OCI-LY1 (cell line): ENCODE measurements around the gene ABCB8.

ENCODE experiments used
- H2AFZ ChIP-seq: fragments of 200-600 bp; sonication (generic), shearing (Covaris generic); 2 replicates; pipeline ENCODE4 v1.6.0; 2014; ENCODE audit warnings: antibody characterized with exemption, mild to moderate bottlenecking, low read length
- H3F3A ChIP-seq: fragments of 200-600 bp; sonication (generic), shearing (Covaris generic); 2 replicates; pipeline ENCODE4 v1.6.0; 2014; ENCODE audit warnings: mild to moderate bottlenecking, antibody characterized with exemption, low read length, moderate library complexity; ENCODE audit not compliant: insufficient read depth
- H3K27ac ChIP-seq: fragments of 200-600 bp; sonication (generic); 2 replicates; pipeline ENCODE4 v1.5.1; 2014; ENCODE audit warnings: low read length, mixed run types, mild to moderate bottlenecking, low read depth; ENCODE audit not compliant: poor library complexity, severe bottlenecking
- H3K27me3 ChIP-seq: fragments of 200-600 bp; sonication (generic); 2 replicates; pipeline ENCODE4 v1.6.0; 2014; ENCODE audit warnings: antibody characterized with exemption, mild to moderate bottlenecking, low read length, moderate library complexity; ENCODE audit not compliant: insufficient read depth
- H3K36me3 ChIP-seq: fragments of 200-600 bp; sonication (generic); 2 replicates; pipeline ENCODE4 v1.6.1; 2014; ENCODE audit warnings: mild to moderate bottlenecking, antibody characterized with exemption, low read length, moderate library complexity, mixed read lengths; ENCODE audit not compliant: insufficient read depth
- H3K4me1 ChIP-seq: fragments of 200-600 bp; sonication (generic); 2 replicates; pipeline ENCODE4 v1.5.1; 2014; ENCODE audit warnings: mild to moderate bottlenecking, low read length, moderate library complexity; ENCODE audit not compliant: insufficient read depth, severe bottlenecking
- H3K4me2 ChIP-seq: fragments of 200-600 bp; sonication (generic), shearing (Covaris generic); 2 replicates; pipeline ENCODE4 v1.6.1; 2014; ENCODE audit warnings: low read length
- H3K4me3 ChIP-seq: fragments of 200-600 bp; sonication (generic); 2 replicates; pipeline ENCODE4 v1.5.1; 2014; ENCODE audit warnings: low read length, low read depth, mild to moderate bottlenecking, mixed read lengths; ENCODE audit not compliant: poor library complexity, severe bottlenecking
- H3K79me2 ChIP-seq: fragments of 200-600 bp; shearing (Covaris generic); 2 replicates; pipeline ENCODE4 v1.6.1; 2016; ENCODE audit warnings: mixed run types, low read length, mixed read lengths; ENCODE audit not compliant: insufficient read depth
- H3K9ac ChIP-seq: fragments of 200-600 bp; sonication (generic), shearing (Covaris generic); 2 replicates; pipeline ENCODE4 v1.6.1; 2014; ENCODE audit warnings: mild to moderate bottlenecking, low read length, mixed read lengths
- H3K9me2 ChIP-seq: fragments of 200-600 bp; sonication (generic), shearing (Covaris generic); 2 replicates; pipeline ENCODE4 v1.6.1; 2014; ENCODE audit warnings: low read depth, mild to moderate bottlenecking, low read length, mixed read lengths
- H3K9me3 ChIP-seq: fragments of 200-600 bp; shearing (Covaris generic); 2 replicates; pipeline ENCODE4 v1.6.1; 2014; ENCODE audit warnings: low read length, mixed read lengths
- H4K20me1 ChIP-seq: fragments of 200-600 bp; sonication (generic), shearing (Covaris generic); 2 replicates; pipeline ENCODE4 v1.6.0; 2016; ENCODE audit warnings: mild to moderate bottlenecking, low read length; ENCODE audit not compliant: insufficient read depth
- EZH2 ChIP-seq: fragments of 200-600 bp; sonication (generic), shearing (Covaris generic); IDR thresholded peaks from 2 replicates; pipeline ENCODE4 v1.8.0; 2017; ENCODE audit warnings: borderline replicate concordance, mixed run types, mild to moderate bottlenecking, antibody characterized with exemption, low read length, moderate library complexity, mixed read lengths
- TF ChIP-seq, protein P1 (sequence below): fragments of 200-600 bp; sonication (generic), shearing (Covaris generic); IDR thresholded peaks from 2 replicates; pipeline ENCODE4 v1.5.1; 2017; ENCODE audit warnings: mild to moderate bottlenecking, antibody characterized with exemption, low read length, moderate library complexity, mixed read lengths

ABCB8 gene

DNA sequence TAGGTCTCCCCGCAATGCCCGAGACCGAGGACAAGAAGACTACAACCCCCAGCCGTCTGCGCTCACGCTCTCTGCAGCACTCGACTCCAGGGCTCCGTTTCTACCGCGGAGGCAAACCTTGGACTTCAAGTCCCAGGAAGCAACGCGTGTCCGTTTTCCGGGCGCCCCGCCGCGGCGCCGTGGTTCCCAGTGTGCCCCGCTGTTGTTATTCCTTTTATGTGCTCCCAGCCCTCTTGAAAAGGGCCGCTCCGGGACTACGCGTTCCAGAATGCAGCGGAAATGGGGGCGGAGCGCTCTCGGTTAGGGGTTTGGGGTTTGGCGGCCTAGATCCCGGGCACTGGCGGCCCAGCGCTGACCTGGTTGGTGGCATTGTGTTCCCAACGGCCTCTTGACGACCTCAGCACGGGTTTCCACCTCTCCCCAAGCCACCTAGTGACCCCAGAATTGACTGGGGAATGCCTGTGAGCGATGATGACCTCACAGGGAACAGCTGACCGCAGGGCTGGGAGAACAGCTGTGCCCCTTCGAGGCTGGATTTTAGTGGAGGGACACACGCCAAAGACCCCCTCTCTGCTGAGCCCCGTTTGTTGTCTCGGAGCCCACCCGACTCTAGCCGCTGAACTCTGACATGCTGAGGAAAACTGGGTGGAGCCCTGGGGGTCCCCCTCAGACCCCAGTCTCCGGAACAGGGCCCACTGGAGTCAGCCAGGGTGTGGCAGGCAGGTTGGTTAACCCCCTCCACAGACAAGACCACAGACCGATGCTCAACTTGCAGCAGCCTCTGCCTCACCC, 29.9 kb downstream of the ABCB8 start:
- Histone ChIP-seq H3K9me3 (no peaks in the 10 kb centered on the region), H3K27me3 (no peaks in the 10 kb centered on the region), H3K36me3 (peaks cover 3% of the 10 kb centered on the region; the same call in 1 of the 2 replicates), H2AFZ (0 out of 2 replicates have a peak overlapping the region, but pooled peaks have one; percentile 5), H3K4me1 (peaks cover 41% of the 10 kb centered on the region), H3K27ac (peak overlapping the region; percentile 82), H3K9ac (peak overlapping the region; percentile 79), H4K20me1 (no peaks in the 10 kb centered on the region), H3K4me2 (peak overlapping the region; percentile 85), H3K9me2 (no peaks in the 10 kb centered on the region), H3F3A (0 out of 2 replicates have a peak, but pooled peaks cover 7% of the 10 kb centered on the region), H3K79me2 (no peaks in the 10 kb centered on the region; the same call in 1 of the 2 replicates), H3K4me3 (peak overlapping the region; percentile 90)
- TF ChIP-seq, protein P1, sequence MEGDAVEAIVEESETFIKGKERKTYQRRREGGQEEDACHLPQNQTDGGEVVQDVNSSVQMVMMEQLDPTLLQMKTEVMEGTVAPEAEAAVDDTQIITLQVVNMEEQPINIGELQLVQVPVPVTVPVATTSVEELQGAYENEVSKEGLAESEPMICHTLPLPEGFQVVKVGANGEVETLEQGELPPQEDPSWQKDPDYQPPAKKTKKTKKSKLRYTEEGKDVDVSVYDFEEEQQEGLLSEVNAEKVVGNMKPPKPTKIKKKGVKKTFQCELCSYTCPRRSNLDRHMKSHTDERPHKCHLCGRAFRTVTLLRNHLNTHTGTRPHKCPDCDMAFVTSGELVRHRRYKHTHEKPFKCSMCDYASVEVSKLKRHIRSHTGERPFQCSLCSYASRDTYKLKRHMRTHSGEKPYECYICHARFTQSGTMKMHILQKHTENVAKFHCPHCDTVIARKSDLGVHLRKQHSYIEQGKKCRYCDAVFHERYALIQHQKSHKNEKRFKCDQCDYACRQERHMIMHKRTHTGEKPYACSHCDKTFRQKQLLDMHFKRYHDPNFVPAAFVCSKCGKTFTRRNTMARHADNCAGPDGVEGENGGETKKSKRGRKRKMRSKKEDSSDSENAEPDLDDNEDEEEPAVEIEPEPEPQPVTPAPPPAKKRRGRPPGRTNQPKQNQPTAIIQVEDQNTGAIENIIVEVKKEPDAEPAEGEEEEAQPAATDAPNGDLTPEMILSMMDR: no peak
- no peak for TF ChIP-seq EZH2

- Histone ChIP-seq H4K20me1 (no peaks in the 10 kb centered on the region), H3K79me2 (no peaks in the 10 kb centered on the region; the same call in 1 of the 2 replicates), H2AFZ (0 out of 2 replicates have a peak overlapping the region, but pooled peaks have one; percentile 5)
Measured at GRCh38 chr7:151058781-151059366, 30.6 kb downstream of the ABCB8 start.

DNA sequence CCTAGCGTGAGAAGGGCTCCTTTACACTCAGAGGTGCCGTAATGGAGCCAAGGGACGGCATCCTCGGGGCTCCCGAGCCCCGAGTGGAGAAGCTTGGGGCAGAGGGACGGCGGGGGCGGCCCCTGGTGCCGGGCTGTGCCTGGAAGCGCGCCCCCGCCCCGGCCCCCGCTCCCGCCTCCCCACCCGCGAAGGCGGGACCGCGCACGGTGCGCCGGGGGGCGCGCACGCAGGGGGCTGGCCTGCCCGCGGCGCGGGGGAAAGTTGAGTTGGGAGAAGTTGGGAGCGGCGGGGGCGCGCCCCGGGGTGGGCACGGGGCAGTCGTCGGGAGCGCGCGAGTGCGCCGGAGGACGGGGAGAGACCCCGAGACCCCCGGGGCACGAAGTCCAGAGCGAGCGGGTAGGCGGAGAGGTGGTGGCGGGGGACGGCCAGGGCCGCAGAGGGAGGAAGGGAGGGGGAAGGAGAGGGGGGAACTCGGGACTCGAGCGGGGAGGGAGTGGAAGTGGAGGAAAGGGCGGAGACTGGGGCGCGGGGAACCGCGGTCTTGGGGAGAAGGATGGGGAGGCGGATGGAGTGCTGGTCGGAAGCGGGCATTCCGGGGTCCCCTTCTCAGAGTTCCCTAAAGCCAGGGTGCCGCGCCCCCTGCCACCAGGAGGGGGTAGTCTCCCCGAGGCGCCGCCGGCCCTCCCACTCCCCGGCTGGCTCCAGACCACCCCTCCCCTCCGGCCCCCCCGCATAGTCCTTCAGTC, 31.3 kb downstream of the ABCB8 start, which contains the start of gene SLC4A2:
TSS of gene SLC4A2 (plus strand) at position 223 of the 746 bp plus-strand sequence. CDS start 2,399 bp downstream, outside the sequence.
- H3K9me2 ChIP-seq: no peaks in the 10 kb centered on the region
- no peaks in the 10 kb centered on the region; the same call in 1 of the 2 replicates for H3K79me2 ChIP-seq
- peaks cover 41% of the 10 kb centered on the region for H3K4me1 ChIP-seq

More at GRCh38 chr7:151058781-151059366, 30.6 kb downstream of the ABCB8 start:
- peak overlapping the region; percentile 79 for H3K9ac ChIP-seq
- H3K27me3 ChIP-seq: no peaks in the 10 kb centered on the region
- H3F3A ChIP-seq: 0 out of 2 replicates have a peak, but pooled peaks cover 7% of the 10 kb centered on the region
- peaks cover 41% of the 10 kb centered on the region for H3K4me1 ChIP-seq
- no peaks in the 10 kb centered on the region for H3K9me3 ChIP-seq
- peak overlapping the region; percentile 90 for H3K4me3 ChIP-seq
- no peaks in the 10 kb centered on the region for H3K9me2 ChIP-seq
- TF ChIP-seq, protein P1: no peak
- TF ChIP-seq EZH2: no peak
- H3K36me3 ChIP-seq: peaks cover 3% of the 10 kb centered on the region; the same call in 1 of the 2 replicates
- peak overlapping the region; percentile 82 for H3K27ac ChIP-seq
- peak overlapping the region; percentile 85 for H3K4me2 ChIP-seq

More for the DNA sequence above, 31.3 kb downstream of the ABCB8 start, which contains the start of gene SLC4A2:
- TF ChIP-seq EZH2: no peak
- TF ChIP-seq, protein P1: peak; percentile 68
- no peaks in the 10 kb centered on the region for H4K20me1 ChIP-seq
- H3K9me3 ChIP-seq: no peaks in the 10 kb centered on the region
- peak within 1 kb of the TSS; percentile 79 for H3K9ac ChIP-seq
- 0 out of 2 replicates have a peak, but pooled peaks cover 7% of the 10 kb centered on the region for H3F3A ChIP-seq
- H3K36me3 ChIP-seq: peaks cover 6% of the 10 kb centered on the region
- H3K27ac ChIP-seq: peak within 1 kb of the TSS; percentile 82
- H3K27me3 ChIP-seq: no peaks in the 10 kb centered on the region
- peak within 1 kb of the TSS; percentile 90 for H3K4me3 ChIP-seq
- 0 out of 2 replicates have a peak within 1 kb of the TSS, but pooled peaks have one; percentile 5 for H2AFZ ChIP-seq
- H3K4me2 ChIP-seq: peak within 1 kb of the TSS; percentile 85
